Putamen (tissue), 1 donor: Measurements from ENCODE around the gene HS3ST2.
"Not testable (repeated sequence)": the region's sequence is repeated elsewhere in the genome, so short reads cannot be mapped to it uniquely, and the experiment has no call there.

Source experiments
- DNase-seq: peaks from one replicate; pipeline ENCODE4 v3.0.0-alpha.2; 2016; ENCODE audit warnings: low spot score

The HS3ST2 gene

GRCh38 chr16:22934786-22935185 is 120.8 kb downstream of the HS3ST2 start:
- no peak for DNase-seq

GRCh38 chr16:22937169-22937568 is 123.2 kb downstream of the HS3ST2 start:
- DNase-seq: no peak

- DNase-seq: no peak
Observed at GRCh38 chr16:22938647-22939046, 124.7 kb downstream of the HS3ST2 start.

GRCh38 chr16:22939744-22940363 is 125.9 kb downstream of the HS3ST2 start:
- not testable (repeated sequence) for DNase-seq

GRCh38 chr16:22941970-22942501 is 128.1 kb downstream of the HS3ST2 start:
- DNase-seq: no peak

GRCh38 chr16:22942811-22943210 is 128.8 kb downstream of the HS3ST2 start:
- no peak for DNase-seq

- no peak for DNase-seq
Observed at GRCh38 chr16:22945361-22945760, 131.4 kb downstream of the HS3ST2 start.

GRCh38 chr16:22946433-22946832 is 132.5 kb downstream of the HS3ST2 start:
- no peak for DNase-seq

GRCh38 chr16:22948058-22948602 is 134.2 kb downstream of the HS3ST2 start:
- no peak for DNase-seq

- DNase-seq: peak; percentile 22
Observed at GRCh38 chr16:22948603-22949368, 134.8 kb downstream of the HS3ST2 start.

- DNase-seq: no peak
Observed at GRCh38 chr16:22955461-22956070, 141.6 kb downstream of the HS3ST2 start.

GRCh38 chr16:22961206-22961605 is 147.2 kb downstream of the HS3ST2 start:
- DNase-seq: no peak

- DNase-seq: no peak
Observed at GRCh38 chr16:22962905-22963304, 148.9 kb downstream of the HS3ST2 start.
